Measurements from ENCODE around the gene TBRG4.

Gene TBRG4

DNA sequence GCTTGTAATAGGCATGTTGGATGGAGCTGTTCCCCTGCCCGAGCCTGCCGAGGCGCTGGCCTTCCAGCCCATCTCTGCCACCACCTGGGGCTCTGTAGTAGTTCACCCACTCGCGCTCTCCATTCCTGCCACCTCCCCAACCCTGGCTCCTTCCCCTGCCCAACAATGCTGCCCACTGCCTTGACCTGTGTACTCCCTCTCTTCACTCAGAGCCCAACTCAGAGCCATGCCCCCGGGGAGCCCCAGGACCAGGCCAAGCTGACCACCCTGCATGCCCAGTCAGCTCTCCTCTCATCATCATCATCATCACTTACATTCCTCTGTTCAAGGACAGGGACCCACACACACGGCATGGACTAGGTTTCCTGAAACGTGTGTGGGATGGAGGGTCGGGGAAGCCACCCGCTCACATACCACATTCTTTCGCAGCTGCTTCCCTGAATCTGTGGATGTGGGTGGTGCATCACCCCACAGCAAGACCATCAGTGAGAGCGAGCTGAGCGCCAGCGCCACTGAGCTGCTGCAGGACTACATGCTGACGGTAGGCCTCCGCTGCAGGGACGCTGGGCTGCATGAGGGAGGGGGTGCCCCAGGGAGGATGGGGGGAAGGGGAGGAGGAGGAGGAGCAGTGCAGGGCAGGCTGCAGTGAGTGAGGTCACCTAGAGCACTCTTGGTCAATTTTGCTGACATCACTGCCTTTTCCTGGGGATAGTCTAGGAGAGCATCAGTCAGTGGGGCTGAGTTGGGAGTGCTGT, 38.3 kb downstream of the TBRG4 start:
- no peak for DNase-seq

GRCh38 chr7:45072131-45073030, 39.1 kb downstream of the TBRG4 start:
- DNase-seq: no peak

DNA sequence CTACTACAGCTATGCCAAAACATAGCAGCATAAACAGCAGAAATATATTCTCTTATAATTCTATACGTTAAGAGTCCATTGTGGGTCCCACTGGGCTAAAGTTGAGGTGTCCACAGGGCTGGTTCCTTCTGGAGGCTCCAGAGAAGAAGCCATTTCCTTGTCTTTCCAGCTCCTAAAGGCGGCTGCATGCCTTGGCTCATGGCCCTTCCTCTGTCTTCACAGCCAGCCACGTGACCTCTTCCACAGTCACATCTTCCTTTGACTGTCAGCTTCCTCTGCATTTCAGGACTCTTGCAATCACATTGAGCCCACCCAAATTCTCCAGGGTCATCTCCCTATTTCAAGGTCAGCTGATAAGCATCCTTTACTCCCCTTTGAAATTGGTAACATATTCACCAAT, 40.0 kb downstream of the TBRG4 start:
- no peak for DNase-seq

DNA sequence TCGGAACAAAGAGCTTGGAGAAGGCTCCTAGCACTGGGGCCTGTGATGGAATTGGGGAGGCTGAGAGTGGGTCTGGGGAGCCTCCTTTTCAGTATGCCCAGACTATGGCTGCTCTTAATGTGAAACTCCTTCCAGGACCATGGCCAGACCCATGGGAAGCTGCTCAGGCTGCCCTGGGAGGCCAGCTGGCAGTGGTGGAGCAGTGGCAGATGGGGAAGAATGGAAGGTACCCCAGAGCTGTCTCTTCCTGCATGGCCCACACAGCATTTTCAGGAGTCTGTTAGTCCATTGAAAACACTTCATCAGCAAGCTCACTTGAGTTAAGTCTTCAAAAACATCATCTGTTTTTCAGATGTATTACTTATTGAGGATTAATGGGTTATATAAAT, 41.2 kb downstream of the TBRG4 start:
- DNase-seq: no peak

GRCh38 chr7:45069444-45070253, 41.8 kb downstream of the TBRG4 start:
- no peak for DNase-seq

GRCh38 chr7:45068236-45069023, 43.1 kb downstream of the TBRG4 start:
- no peak for DNase-seq

- DNase-seq: no peak
Observed at GRCh38 chr7:45067582-45067981, 43.9 kb downstream of the TBRG4 start.

DNA sequence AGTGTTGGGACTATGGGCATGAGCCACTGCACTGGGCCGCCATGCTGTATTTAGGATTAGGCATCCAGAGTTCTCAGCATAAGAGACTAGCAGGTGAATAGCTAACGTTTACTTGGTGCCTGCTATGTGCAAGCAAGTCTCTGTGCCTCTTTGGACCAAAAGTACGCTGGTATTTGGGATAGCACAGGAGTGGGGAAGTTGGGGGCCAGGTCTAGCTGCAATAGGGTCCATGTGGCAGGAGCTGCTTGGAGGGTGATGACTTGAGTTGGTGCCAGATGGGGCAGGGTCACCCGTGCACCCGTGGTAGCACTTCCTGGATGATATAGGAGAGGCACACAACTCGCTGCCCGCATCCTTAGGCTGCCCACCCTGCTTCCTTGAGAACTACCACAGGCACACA, 45.1 kb downstream of the TBRG4 start:
- no peak for DNase-seq

DNA sequence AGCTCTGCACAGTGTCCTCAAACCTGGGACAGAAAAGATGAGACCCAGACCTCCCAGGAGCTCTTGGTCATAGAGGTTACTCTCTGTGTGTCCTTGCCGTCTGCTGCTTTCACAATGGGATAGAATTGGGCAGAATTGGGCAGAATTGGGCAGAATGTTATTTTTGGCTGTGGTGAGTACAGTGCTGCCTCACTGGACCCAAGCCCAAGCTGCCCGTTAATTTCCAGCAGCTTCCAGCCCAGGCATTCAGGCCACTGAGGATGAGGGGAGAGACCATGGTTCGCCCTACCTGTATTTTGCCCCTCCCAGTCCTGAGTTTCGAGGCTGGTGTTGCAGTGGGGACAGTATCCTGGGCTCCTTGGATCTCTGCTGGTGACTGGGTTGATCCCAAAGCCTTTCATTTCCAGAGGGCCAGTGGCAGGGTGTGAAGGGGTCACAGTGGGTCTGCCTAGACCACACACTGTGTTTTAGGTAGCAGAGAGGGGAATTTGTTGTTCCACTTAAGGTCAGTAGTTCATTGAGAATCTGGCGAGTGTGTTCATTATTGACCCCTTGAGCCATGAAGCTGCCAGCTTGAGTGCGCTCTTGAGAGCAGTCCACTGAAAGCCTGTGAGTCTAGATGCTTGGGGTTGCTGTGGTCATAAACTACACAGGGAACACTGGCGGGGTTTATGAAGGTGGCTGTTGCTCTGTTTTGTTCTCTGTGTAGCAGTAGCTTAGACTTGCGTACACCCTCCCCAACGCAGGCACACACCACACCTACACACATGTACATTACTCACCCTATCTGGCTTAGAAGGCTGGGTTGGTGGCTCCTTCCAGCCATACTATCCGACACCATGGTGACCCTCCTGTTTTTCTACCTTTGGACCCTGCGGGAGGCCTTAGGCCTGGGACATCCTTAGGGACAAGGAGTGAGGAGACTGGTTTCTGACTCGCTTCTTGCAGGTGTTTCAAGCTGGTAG, 46.2 kb downstream of the TBRG4 start:
- DNase-seq: no peak

- no peak for DNase-seq
Observed at GRCh38 chr7:45064047-45064725, 47.3 kb downstream of the TBRG4 start.

DNA sequence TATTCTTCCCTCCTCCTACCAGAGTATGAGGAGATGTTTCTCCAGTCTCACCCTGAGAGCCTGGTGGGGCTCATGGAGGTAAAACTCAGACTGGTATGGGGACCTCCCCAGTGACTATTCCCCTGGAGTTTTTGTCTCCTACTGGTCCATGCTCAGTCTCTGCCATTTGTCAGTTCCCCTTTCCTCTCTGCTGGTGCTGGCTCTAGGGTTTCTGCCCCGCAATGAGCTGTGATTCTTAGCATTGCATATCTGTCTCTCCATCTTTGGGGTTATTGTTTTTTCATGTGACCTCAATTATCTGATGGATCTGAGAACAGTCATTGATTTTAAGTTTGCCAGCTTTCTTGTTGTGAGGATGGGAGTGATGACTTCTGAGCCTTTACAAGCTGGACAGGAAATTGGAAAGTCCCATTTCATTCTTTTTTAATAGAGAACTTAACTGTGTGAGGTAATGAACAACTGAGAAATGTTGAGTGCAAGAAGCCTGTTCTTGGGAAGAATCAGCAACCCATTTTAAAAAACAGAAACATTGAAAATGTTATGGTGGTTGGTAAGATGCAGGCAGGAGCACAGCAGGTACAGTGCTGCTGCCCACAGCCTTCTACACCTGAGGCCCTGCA, 49.6 kb downstream of the TBRG4 start:
- DNase-seq: no peak

- DNase-seq: no peak
Observed at GRCh38 chr7:45061352-45061751, 50.1 kb downstream of the TBRG4 start.

DNA sequence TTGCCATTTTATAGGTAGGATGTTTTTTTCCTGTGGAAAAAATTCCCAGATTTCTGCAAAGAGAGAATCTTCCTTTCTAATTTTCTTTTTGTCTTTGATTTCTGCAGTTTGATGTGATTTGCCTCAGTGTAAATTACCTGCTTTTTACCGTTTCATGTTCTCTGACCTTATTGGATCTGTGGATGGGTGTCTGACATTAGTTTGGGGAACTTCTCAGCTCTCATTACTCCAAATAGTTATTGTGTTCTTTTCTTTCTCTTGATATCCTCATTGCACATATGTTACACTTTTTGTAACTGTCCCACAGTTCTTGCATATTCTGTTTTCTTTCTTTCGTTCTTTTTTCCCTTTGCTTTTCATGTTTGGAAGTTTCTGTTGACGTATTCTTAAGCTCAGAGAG, 51.2 kb downstream of the TBRG4 start:
- no peak for DNase-seq

GRCh38 chr7:45057878-45058277, 53.6 kb downstream of the TBRG4 start:
- DNase-seq: no peak

DNA sequence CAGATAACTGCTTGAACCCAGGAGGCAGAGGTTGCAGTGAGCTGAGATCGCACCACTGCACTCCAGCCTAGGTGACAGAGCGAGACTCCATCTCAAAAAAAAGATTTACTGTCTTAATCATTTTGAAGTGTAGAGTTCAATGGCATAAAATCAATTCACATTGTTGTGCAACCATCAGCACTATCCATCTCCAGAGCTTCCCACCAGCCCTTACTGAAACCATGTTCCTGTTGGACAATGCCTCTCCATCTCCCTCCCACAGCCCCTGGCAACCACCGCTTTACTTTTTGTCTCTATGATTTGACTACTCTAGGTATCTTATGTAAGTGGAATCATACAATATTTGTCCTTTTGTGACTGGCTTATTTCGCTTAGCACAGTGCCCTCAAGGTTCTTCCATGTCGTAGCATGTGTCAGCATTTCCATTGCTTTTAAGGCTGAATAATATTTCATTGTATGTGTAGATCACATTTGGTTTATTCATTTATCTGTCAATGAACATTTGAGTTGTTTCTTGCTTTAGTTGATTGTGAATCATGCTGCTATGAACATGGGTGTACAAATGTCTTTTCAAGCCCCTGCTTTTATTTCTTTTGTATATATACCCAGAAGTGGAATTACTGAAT, 55.8 kb downstream of the TBRG4 start:
- DNase-seq: no peak

DNA sequence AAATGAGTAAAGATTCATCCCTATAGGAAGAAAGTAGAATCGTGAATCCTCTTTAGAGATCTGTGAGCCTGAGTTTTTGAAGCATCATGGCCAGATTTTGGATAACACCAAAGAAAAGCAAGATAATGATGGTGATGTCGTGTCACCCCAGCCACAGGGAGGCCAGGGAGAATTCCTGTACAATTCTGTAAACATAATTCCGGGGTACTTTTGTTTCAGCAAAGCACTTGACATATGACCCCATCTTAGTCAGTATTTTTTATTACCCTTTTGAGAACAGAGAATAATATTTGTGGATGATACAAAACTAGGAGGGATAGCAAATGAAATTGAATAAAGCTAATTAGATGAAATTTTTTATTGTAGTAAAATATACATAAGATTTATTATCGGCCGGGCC, 56.5 kb downstream of the TBRG4 start:
- DNase-seq: no peak

GRCh38 chr7:45054442-45054841, 57.1 kb downstream of the TBRG4 start:
- DNase-seq: no peak

DNA sequence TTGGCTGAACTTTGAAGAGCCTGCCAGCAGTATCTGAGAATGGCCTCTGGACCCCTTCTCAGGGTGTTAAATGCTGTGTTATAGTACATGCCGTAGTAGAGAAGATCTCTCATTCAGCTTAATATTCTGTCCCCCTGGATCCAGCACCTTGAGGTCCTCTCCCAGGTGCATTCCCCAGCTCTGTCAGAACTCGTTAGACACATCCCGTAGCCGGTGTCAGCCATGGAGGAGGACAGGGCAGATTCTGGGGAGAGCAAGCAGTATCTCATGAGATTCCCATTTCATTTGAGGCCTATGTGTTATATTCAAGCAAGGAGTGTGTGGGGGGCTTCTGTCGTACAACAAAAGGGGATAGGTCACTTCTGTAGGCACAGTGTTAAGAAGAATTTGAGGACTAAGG, 57.6 kb downstream of the TBRG4 start:
- no peak for DNase-seq

DNA sequence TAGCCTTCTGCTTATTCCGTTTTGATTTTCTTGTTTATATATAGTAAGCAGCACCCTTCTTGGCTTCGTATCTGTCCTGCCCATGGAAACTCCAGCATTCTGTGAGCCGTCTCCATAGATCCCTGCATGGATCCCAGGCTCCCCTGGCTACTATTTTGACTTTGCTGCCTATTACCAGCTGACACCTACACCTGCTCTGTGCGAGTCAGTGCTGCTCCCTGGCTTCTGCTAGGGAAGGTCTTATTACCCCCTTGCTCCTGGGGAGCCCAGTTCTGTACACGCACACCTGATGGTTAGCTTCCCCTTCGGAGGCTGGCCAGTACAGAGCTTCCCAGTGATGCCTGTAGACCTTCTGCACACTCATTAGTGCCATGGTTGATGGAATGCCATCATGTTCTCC, 58.1 kb downstream of the TBRG4 start:
- DNase-seq: no peak

- DNase-seq: peak in 1 of 3 experiments; percentile 75
Observed at GRCh38 chr7:45052011-45052410, 59.5 kb downstream of the TBRG4 start.
